SH-SY5Y (cell line): ENCODE data around the gene C14orf119.

Experiments
- GATA2 ChIP-seq: IDR thresholded peaks from 2 replicates; pipeline ENCODE4 v1.6.1; 2011; ENCODE audit warnings: mild to moderate bottlenecking, low read depth, low read length
- GATA3 ChIP-seq: IDR thresholded peaks from 2 replicates; pipeline ENCODE4 v1.6.1; 2011; ENCODE audit warnings: low read depth, mild to moderate bottlenecking, low read length, moderate library complexity

GRCh38 chr14:23147676-23148075 lies 52.4 kb downstream of the C14orf119 start:
- TF ChIP-seq GATA2, result no peak
- TF ChIP-seq GATA3, result no peak
